HepG2 (cell line): ENCODE measurements around the gene ZNF467.

ENCODE experiments used
- CBX2 ChIP-seq, 2 experiments: fragments of 200-600 bp in 1 of 2; sonication (generic); formaldehyde crosslinking in 1 of 2; IDR thresholded peaks; 2 replicates each; pipeline versions ENCODE4 v1.7.0 to v1.8.1; 2018 to 2022; ENCODE audit warnings: low read depth in 2 of 2, low read length in 1 of 2, mild to moderate bottlenecking in 1 of 2, missing genetic modification reagents in 1 of 2
- CREB1 ChIP-seq, 2 experiments: fragments of 450-650 bp in 1 of 2; IDR thresholded peaks; 2 replicates each; pipeline ENCODE4 v1.6.1; 2016 to 2017; ENCODE audit warnings: control low read depth in 1 of 2, mild to moderate bottlenecking in 1 of 2, missing compliant biosample characterization in 1 of 2, missing genetic modification characterization in 1 of 2
- EP300 ChIP-seq, 3 experiments: sonication (generic) in 1 of 3; formaldehyde crosslinking in 1 of 3; IDR thresholded peaks; 2 replicates each; pipeline versions ENCODE4 v1.5.1 to v1.6.1; 2011 to 2020; ENCODE audit warnings: low read depth in 2 of 3, low read length in 2 of 3, borderline replicate concordance in 1 of 3, improper control_type of control experiment in 1 of 3, mild to moderate bottlenecking in 1 of 3, missing genetic modification reagents in 1 of 3, moderate library complexity in 1 of 3
- SRF ChIP-seq: IDR thresholded peaks from 2 replicates; pipeline ENCODE4 v1.6.1; 2011; ENCODE audit warnings: mild to moderate bottlenecking, low read depth, low read length, moderate library complexity
- TBP ChIP-seq: sonication (generic); formaldehyde crosslinking; IDR thresholded peaks from 2 replicates; pipeline ENCODE4 v1.5.0; 2020; ENCODE audit warnings: missing genetic modification reagents
- ZNF737 ChIP-seq: sonication (generic); formaldehyde crosslinking; IDR thresholded peaks from 2 replicates; pipeline ENCODE4 v1.5.0; 2020; ENCODE audit warnings: missing genetic modification reagents, mild to moderate bottlenecking, borderline replicate concordance
- TF ChIP-seq, protein P1 (sequence below): sonication (generic); formaldehyde crosslinking; IDR thresholded peaks from 2 replicates; pipeline ENCODE4 v1.8.1; 2022; ENCODE audit warnings: mild to moderate bottlenecking, missing genetic modification reagents
- TF ChIP-seq, protein P2 (sequence below): sonication (generic); formaldehyde crosslinking; IDR thresholded peaks from 2 replicates; pipeline ENCODE4 v1.4.0; 2020; ENCODE audit warnings: missing genetic modification reagents, borderline replicate concordance

DNA sequence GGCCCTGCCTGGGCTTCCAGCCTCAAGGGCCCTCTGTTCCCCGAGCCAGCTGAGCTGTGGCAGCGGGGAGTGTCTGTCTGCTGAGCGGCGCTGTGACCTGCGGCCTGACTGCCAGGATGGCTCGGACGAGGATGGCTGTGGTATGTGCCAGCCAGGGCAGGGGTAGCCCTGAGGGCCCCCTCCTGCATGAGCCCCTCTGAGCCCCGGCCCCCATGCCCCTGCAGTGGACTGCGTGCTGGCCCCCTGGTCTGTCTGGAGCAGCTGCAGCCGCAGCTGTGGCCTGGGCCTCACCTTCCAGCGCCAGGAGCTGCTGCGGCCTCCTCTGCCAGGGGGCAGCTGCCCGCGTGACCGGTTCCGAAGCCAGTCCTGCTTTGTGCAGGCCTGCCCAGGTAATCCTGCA lies 28.4 kb upstream of the ZNF467 start:
- TF ChIP-seq TBP (CRISPR knock-in tag) = no peak
- no peak for TF ChIP-seq CBX2 (IDR thresholded peaks at IDR 0.05; ENCODE audit: low read depth, low read length)
- TF ChIP-seq CBX2 (CRISPR knock-in tag; IDR thresholded peaks at IDR 0.05; ENCODE audit: low read depth) = no peak
- no peak for TF ChIP-seq ZNF737 (CRISPR knock-in tag)
- no peak for TF ChIP-seq EP300 (IDR thresholded peaks at IDR 0.05; ENCODE audit: low read depth in 2 of 2, low read length in 2 of 2)
- no peak for TF ChIP-seq EP300 (CRISPR knock-in tag; IDR thresholded peaks at IDR 0.05; ENCODE audit: borderline replicate concordance)
- TF ChIP-seq, protein P1, sequence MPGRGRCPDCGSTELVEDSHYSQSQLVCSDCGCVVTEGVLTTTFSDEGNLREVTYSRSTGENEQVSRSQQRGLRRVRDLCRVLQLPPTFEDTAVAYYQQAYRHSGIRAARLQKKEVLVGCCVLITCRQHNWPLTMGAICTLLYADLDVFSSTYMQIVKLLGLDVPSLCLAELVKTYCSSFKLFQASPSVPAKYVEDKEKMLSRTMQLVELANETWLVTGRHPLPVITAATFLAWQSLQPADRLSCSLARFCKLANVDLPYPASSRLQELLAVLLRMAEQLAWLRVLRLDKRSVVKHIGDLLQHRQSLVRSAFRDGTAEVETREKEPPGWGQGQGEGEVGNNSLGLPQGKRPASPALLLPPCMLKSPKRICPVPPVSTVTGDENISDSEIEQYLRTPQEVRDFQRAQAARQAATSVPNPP = no peak
- TF ChIP-seq, protein P2, sequence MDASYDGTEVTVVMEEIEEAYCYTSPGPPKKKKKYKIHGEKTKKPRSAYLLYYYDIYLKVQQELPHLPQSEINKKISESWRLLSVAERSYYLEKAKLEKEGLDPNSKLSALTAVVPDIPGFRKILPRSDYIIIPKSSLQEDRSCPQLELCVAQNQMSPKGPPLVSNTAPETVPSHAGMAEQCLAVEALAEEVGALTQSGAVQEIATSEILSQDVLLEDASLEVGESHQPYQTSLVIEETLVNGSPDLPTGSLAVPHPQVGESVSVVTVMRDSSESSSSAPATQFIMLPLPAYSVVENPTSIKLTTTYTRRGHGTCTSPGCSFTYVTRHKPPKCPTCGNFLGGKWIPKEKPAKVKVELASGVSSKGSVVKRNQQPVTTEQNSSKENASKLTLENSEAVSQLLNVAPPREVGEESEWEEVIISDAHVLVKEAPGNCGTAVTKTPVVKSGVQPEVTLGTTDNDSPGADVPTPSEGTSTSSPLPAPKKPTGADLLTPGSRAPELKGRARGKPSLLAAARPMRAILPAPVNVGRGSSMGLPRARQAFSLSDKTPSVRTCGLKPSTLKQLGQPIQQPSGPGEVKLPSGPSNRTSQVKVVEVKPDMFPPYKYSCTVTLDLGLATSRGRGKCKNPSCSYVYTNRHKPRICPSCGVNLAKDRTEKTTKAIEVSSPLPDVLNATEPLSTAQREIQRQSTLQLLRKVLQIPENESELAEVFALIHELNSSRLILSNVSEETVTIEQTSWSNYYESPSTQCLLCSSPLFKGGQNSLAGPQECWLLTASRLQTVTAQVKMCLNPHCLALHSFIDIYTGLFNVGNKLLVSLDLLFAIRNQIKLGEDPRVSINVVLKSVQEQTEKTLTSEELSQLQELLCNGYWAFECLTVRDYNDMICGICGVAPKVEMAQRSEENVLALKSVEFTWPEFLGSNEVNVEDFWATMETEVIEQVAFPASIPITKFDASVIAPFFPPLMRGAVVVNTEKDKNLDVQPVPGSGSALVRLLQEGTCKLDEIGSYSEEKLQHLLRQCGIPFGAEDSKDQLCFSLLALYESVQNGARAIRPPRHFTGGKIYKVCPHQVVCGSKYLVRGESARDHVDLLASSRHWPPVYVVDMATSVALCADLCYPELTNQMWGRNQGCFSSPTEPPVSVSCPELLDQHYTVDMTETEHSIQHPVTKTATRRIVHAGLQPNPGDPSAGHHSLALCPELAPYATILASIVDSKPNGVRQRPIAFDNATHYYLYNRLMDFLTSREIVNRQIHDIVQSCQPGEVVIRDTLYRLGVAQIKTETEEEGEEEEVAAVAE (CRISPR knock-in tag) = no peak
- TF ChIP-seq SRF = no peak
- no peak for TF ChIP-seq CREB1 (IDR thresholded peaks at IDR 0.05)
- no peak for TF ChIP-seq CREB1 (CRISPR knock-in tag; IDR thresholded peaks at IDR 0.05)
